Natural killer cell treated with Interleukin-12 subunit alpha and Interleukin-12 subunit beta and Interleukin-15 and Interleukin-18, amount 100 ng/mL, for 72 hours (primary cell): ENCODE data around the gene IFNL2. TPM values are rescaled to one million over a fixed set of nuclear protein-coding genes. Genes with fewer than 3 reads are reported as not detected.

Source experiments
- total RNA-seq, 2 donors: library from RNA; stranded (reverse); gene quantifications; one replicate each; pipeline ENCODE4 v1.2.3, GENCODE V29; 2022

The IFNL2 gene
- total RNA-seq, 2 donors from 2014 or later, result not detected

Other genes with a start within 250 kb of the IFNL2 start
- gene FBXO27, start 235.8 kb upstream of the IFNL2 start, total RNA-seq, result under 1 TPM; 0.31 to 0.88 TPM
- gene ACP7, start 184.0 kb upstream of the IFNL2 start, total RNA-seq, result under 1 TPM in 1 of 2 donors, not detected in 1; 0.36 TPM
- gene PAK4, start 142.6 kb upstream of the IFNL2 start, total RNA-seq, result 10 to 100 TPM; 18.3 to 22.9 TPM
- gene NCCRP1, start 71.4 kb upstream of the IFNL2 start, total RNA-seq, result not detected
- gene SYCN, start 64.1 kb upstream of the IFNL2 start, total RNA-seq, result not detected
- gene IFNL3, start 23.4 kb upstream of the IFNL2 start, total RNA-seq, result not detected
- gene IFNL4, start 19.5 kb upstream of the IFNL2 start, total RNA-seq, result not detected
- gene IFNL1, start 28.0 kb downstream of the IFNL2 start, total RNA-seq, result under 1 TPM in 1 of 2 donors, not detected in 1; 0.36 TPM
- gene LRFN1, start 52.5 kb downstream of the IFNL2 start, total RNA-seq, result 1 to 10 TPM; 2.3 to 4.9 TPM
- gene GMFG, start 67.6 kb downstream of the IFNL2 start, total RNA-seq, result 100 to 1,000 TPM; 185 to 242 TPM
- 10 to 100 TPM; 81.4 to 95.5 TPM for gene SAMD4B, start 74.0 kb downstream of the IFNL2 start, total RNA-seq
- gene PAF1, start 122.7 kb downstream of the IFNL2 start, total RNA-seq, result 10 to 100 TPM; 38.1 to 39.2 TPM
- 10 to 100 TPM; 22.2 to 35.2 TPM for gene MED29, start 123.0 kb downstream of the IFNL2 start, total RNA-seq
- gene ZFP36, start 138.5 kb downstream of the IFNL2 start, total RNA-seq, result 10 to 100 TPM; 11.2 to 27.8 TPM
- 10 to 100 TPM; 30.8 to 68.1 TPM for gene PLEKHG2, start 144.3 kb downstream of the IFNL2 start, total RNA-seq
- 1,000 to 10,000 TPM; 1,544 to 1,854 TPM for gene RPS16, start 167.6 kb downstream of the IFNL2 start, total RNA-seq
- 100 to 1,000 TPM; 164 to 192 TPM for gene SUPT5H, start 177.2 kb downstream of the IFNL2 start, total RNA-seq
- gene TIMM50, start 212.4 kb downstream of the IFNL2 start, total RNA-seq, result 100 to 1,000 TPM in 1 of 2 donors, 10 to 100 TPM in 1; 74.0 to 133 TPM
- under 1 TPM; 0.21 to 0.92 TPM for gene DLL3, start 230.6 kb downstream of the IFNL2 start, total RNA-seq
- not detected for gene SELENOV, start 246.7 kb downstream of the IFNL2 start, total RNA-seq